IMR-90 (cell line): ENCODE measurements around the gene KRT76.

Source experiments
- MAZ ChIP-seq: IDR thresholded peaks from 2 replicates; pipeline ENCODE4 v1.6.1; 2012; ENCODE audit warnings: low read depth, mild to moderate bottlenecking, low read length, improper control_type of control experiment, moderate library complexity, borderline replicate concordance
- POLR2A ChIP-seq: IDR thresholded peaks from 2 replicates; pipeline ENCODE4 v1.6.1; 2012; ENCODE audit warnings: mild to moderate bottlenecking, low read depth, low read length
- TF ChIP-seq, protein P1 (sequence below): conservative IDR thresholded peaks from 2 replicates; pipeline ENCODE4 v1.5.1; 2012; ENCODE audit warnings: mild to moderate bottlenecking, low read depth, low read length, improper control_type of control experiment
- TF ChIP-seq, protein P2 (sequence below): fragments of 150-350 bp; IDR thresholded peaks from 2 replicates; pipeline ENCODE4 v1.6.1; 2017; ENCODE audit warnings: mild to moderate bottlenecking, antibody characterized with exemption, low read length, low read depth

DNA sequence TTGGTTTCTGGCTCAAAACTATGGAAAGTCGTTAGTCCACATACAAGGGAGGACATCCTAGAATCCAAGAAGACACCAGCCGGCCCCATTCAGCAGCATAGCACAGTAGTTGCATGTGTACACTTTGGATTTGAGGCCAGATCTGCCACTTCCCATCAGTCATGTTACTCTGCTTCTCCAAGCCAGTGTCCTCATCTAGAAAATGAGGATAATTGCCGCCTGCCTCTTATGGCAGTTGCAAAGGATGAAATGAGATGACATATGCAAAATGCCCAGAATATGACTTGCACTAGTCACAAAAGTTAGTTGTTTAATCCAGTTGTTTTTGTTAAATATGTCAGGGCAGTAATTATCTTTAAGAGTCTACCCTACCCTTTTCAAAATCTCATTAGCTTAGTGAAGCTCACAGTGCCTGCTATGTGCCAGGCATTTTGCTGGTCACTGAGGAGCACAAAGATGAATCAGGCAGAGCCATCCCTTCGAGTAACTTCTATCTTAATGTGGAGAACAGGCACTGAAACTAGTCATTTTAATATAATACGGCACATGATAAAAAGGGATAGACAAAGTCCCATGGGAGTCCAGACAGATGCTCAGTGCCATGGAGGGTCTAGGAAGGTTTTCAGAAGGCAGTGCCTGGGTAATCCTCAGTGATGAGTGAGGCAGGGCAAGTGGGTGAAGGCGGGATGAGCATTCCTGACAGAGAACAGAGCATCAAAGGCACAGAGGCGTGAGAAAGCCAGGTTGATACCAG is 6.6 kb upstream of the KRT76 start:
- TF ChIP-seq, protein P1, sequence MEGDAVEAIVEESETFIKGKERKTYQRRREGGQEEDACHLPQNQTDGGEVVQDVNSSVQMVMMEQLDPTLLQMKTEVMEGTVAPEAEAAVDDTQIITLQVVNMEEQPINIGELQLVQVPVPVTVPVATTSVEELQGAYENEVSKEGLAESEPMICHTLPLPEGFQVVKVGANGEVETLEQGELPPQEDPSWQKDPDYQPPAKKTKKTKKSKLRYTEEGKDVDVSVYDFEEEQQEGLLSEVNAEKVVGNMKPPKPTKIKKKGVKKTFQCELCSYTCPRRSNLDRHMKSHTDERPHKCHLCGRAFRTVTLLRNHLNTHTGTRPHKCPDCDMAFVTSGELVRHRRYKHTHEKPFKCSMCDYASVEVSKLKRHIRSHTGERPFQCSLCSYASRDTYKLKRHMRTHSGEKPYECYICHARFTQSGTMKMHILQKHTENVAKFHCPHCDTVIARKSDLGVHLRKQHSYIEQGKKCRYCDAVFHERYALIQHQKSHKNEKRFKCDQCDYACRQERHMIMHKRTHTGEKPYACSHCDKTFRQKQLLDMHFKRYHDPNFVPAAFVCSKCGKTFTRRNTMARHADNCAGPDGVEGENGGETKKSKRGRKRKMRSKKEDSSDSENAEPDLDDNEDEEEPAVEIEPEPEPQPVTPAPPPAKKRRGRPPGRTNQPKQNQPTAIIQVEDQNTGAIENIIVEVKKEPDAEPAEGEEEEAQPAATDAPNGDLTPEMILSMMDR = no peak
- TF ChIP-seq, protein P2, sequence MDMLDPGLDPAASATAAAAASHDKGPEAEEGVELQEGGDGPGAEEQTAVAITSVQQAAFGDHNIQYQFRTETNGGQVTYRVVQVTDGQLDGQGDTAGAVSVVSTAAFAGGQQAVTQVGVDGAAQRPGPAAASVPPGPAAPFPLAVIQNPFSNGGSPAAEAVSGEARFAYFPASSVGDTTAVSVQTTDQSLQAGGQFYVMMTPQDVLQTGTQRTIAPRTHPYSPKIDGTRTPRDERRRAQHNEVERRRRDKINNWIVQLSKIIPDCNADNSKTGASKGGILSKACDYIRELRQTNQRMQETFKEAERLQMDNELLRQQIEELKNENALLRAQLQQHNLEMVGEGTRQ = no peak
- TF ChIP-seq MAZ (no peak), POLR2A (no peak)
